Measurements from ENCODE around the gene DLEU7.

The DLEU7 gene

GRCh38 chr13:50829226-50829625 is 14.3 kb downstream of the DLEU7 start:
- WGBS, 2 experiments = 84 to 96% methylated on average over 3 of the region's 3 CpGs
- Histone ChIP-seq H3K4me3 (ENCODE audit: insufficient read depth, low read depth, low read length) (no peak overlapping the region), H3K36me3 (ENCODE audit: control insufficient read depth, insufficient read depth, low read length) (no peaks in the 10 kb centered on the region), H3K9me3 (ENCODE audit: control insufficient read depth, low read length) (no peaks in the 10 kb centered on the region), H3K4me1 (ENCODE audit: control insufficient read depth, insufficient read depth, low read length) (no peaks in the 10 kb centered on the region), H3K27me3 (ENCODE audit: control insufficient read depth, insufficient read depth, low read length, poor library complexity, severe bottlenecking) (no peaks in the 10 kb centered on the region), H3K27ac (ENCODE audit: insufficient read depth, low read depth, low read length, poor library complexity, severe bottlenecking) (no peak overlapping the region)

DNA sequence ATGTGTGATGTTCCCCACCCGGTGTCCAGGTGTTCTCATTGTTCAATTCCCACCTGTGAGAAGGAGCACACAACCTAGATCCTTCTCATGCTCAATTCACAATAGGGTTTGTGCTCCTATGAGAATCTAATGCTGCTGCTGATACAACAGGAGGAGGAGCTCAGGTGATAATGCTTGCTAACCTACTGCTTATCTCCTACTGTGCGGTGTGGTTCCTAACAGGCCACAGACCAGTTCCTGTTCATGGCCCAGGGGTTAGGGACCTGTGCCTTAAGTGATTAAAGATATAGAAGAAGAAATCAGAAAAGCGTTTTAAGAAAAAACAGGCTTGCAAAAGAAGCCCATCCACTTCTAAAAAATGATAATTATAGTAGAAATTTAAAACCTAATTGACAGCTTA is 17.5 kb downstream of the DLEU7 start:
- 80 to 86% methylated on average over 2 of the region's 3 CpGs for WGBS, 2 experiments
- H3K27me3 ChIP-seq (ENCODE audit: control insufficient read depth, insufficient read depth, low read length, poor library complexity, severe bottlenecking) = no peaks in the 10 kb centered on the region

GRCh38 chr13:50812242-50812641 is 31.2 kb downstream of the DLEU7 start:
- no peaks in the 10 kb centered on the region for H3K4me1 ChIP-seq (ENCODE audit: control insufficient read depth, insufficient read depth, low read length)
- no peaks in the 10 kb centered on the region for H3K36me3 ChIP-seq (ENCODE audit: control insufficient read depth, insufficient read depth, low read length)
- no peaks in the 10 kb centered on the region for H3K27me3 ChIP-seq (ENCODE audit: control insufficient read depth, insufficient read depth, low read length, poor library complexity, severe bottlenecking)
- no peak overlapping the region for H3K4me3 ChIP-seq (ENCODE audit: insufficient read depth, low read depth, low read length)
- no peak overlapping the region for H3K27ac ChIP-seq (ENCODE audit: insufficient read depth, low read depth, low read length, poor library complexity, severe bottlenecking)
- H3K9me3 ChIP-seq (ENCODE audit: control insufficient read depth, low read length) = no peaks in the 10 kb centered on the region
- WGBS, 2 experiments = 94% methylated on average over 4 of the region's 4 CpGs

More for the DNA sequence above, 17.5 kb downstream of the DLEU7 start:
- no peaks in the 10 kb centered on the region for H3K36me3 ChIP-seq (ENCODE audit: control insufficient read depth, insufficient read depth, low read length)
- H3K9me3 ChIP-seq (ENCODE audit: control insufficient read depth, low read length) = no peaks in the 10 kb centered on the region
- H3K27ac ChIP-seq (ENCODE audit: insufficient read depth, low read depth, low read length, poor library complexity, severe bottlenecking) = no peak overlapping the region
- no peaks in the 10 kb centered on the region for H3K4me1 ChIP-seq (ENCODE audit: control insufficient read depth, insufficient read depth, low read length)
- no peak overlapping the region for H3K4me3 ChIP-seq (ENCODE audit: insufficient read depth, low read depth, low read length)

DNA sequence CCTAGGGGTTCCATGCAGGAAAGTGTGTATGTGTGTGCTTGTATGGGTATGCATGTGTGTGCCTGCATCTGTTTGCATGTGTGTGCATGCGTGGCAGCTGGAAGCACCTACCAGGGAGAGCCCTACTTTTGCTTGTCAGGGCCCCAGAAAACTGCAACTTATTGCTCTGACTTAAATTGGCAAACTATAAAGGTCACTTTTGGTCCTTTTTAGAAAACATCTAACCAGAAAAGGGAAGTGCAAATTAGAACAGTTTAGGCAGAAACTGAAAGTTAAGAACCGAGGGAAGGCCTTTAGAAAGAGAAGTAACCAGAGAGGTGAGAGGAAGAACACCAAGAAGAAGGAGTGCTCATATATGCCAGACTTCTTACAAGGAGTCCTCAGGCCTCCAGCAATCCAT is 32.5 kb downstream of the DLEU7 start:
- Histone ChIP-seq H3K4me1 (ENCODE audit: control insufficient read depth, insufficient read depth, low read length) (no peaks in the 10 kb centered on the region), H3K36me3 (ENCODE audit: control insufficient read depth, insufficient read depth, low read length) (no peaks in the 10 kb centered on the region), H3K9me3 (ENCODE audit: control insufficient read depth, low read length) (no peaks in the 10 kb centered on the region), H3K27ac (ENCODE audit: insufficient read depth, low read depth, low read length, poor library complexity, severe bottlenecking) (no peak overlapping the region), H3K27me3 (ENCODE audit: control insufficient read depth, insufficient read depth, low read length, poor library complexity, severe bottlenecking) (no peaks in the 10 kb centered on the region), H3K4me3 (ENCODE audit: insufficient read depth, low read depth, low read length) (no peak overlapping the region)
- WGBS, 2 experiments = 96% methylated on average over 2 of the region's 2 CpGs

- H3K4me1 ChIP-seq (ENCODE audit: control insufficient read depth, insufficient read depth, low read length) = no peaks in the 10 kb centered on the region
- H3K27me3 ChIP-seq (ENCODE audit: control insufficient read depth, insufficient read depth, low read length, poor library complexity, severe bottlenecking) = no peaks in the 10 kb centered on the region
- no peak overlapping the region for H3K27ac ChIP-seq (ENCODE audit: insufficient read depth, low read depth, low read length, poor library complexity, severe bottlenecking)
- 97 to 98% methylated on average over 3 to 4 of the region's 4 CpGs for WGBS, 2 experiments
- no peaks in the 10 kb centered on the region for H3K36me3 ChIP-seq (ENCODE audit: control insufficient read depth, insufficient read depth, low read length)
- no peaks in the 10 kb centered on the region for H3K9me3 ChIP-seq (ENCODE audit: control insufficient read depth, low read length)
- H3K4me3 ChIP-seq (ENCODE audit: insufficient read depth, low read depth, low read length) = no peak overlapping the region
Observed at GRCh38 chr13:50810468-50810867, 33.0 kb downstream of the DLEU7 start.

DNA sequence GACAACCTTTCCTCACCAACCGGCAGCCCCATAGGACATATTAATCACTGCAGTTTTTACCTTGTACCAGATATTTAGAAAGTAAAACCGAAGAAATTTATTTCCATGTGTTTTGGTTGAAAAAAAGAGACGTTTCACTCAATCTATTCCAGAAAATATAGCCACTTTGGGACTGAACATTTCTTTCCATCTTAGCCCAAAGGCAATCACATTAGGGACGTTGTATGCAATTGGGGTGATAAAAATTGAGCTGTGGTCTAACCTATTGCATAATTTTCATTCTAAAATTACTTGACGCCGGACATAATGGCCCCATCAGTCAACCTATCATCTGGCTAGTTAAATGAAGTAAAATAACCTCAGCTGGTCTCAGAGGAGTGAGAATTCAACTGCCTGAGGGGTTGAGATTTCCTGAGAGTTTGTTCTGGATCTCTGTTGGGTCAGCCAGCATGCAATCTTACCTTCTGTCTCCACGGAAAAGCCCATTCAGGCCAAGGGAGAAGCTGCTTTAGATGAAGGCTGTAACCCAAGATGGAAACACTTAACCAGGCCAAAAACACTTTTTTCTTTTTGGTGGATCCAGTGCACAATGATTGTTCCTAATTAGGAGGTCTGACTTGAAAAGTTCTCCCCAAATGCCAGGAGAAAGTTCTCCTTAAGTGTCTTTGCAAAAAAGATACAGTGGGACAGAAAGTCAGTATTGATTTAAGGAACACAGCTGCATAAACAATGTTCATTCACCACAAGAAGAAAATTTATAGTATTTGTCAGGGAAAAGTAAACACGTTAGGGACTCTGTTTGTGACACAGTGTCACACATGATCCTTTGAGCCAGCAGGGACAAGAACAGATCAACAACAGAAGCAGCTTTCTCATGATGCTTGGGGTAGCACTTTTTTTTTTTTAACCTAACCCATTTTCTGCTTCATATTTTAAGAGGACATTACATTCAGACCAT is 34.1 kb downstream of the DLEU7 start:
- no peak overlapping the region for H3K27ac ChIP-seq (ENCODE audit: insufficient read depth, low read depth, low read length, poor library complexity, severe bottlenecking)
- no peaks in the 10 kb centered on the region for H3K9me3 ChIP-seq (ENCODE audit: control insufficient read depth, low read length)
- no peaks in the 10 kb centered on the region for H3K4me1 ChIP-seq (ENCODE audit: control insufficient read depth, insufficient read depth, low read length)
- WGBS, 2 experiments = 88 to 90% methylated on average over 5 to 8 of the region's 8 CpGs
- no peak overlapping the region for H3K4me3 ChIP-seq (ENCODE audit: insufficient read depth, low read depth, low read length)
- no peaks in the 10 kb centered on the region for H3K36me3 ChIP-seq (ENCODE audit: control insufficient read depth, insufficient read depth, low read length)
- no peaks in the 10 kb centered on the region for H3K27me3 ChIP-seq (ENCODE audit: control insufficient read depth, insufficient read depth, low read length, poor library complexity, severe bottlenecking)

GRCh38 chr13:50805805-50806204 is 37.7 kb downstream of the DLEU7 start:
- H3K36me3 ChIP-seq (ENCODE audit: control insufficient read depth, insufficient read depth, low read length) = no peaks in the 10 kb centered on the region
- no peaks in the 10 kb centered on the region for H3K27me3 ChIP-seq (ENCODE audit: control insufficient read depth, insufficient read depth, low read length, poor library complexity, severe bottlenecking)
- H3K27ac ChIP-seq (ENCODE audit: insufficient read depth, low read depth, low read length, poor library complexity, severe bottlenecking) = no peak overlapping the region
- no peak overlapping the region for H3K4me3 ChIP-seq (ENCODE audit: insufficient read depth, low read depth, low read length)
- no peaks in the 10 kb centered on the region for H3K9me3 ChIP-seq (ENCODE audit: control insufficient read depth, low read length)
- H3K4me1 ChIP-seq (ENCODE audit: control insufficient read depth, insufficient read depth, low read length) = peaks cover 1% of the 10 kb centered on the region

- Histone ChIP-seq H3K4me3 (ENCODE audit: insufficient read depth, low read depth, low read length) (no peak overlapping the region), H3K4me1 (ENCODE audit: control insufficient read depth, insufficient read depth, low read length) (peaks cover 4% of the 10 kb centered on the region), H3K36me3 (ENCODE audit: control insufficient read depth, insufficient read depth, low read length) (no peaks in the 10 kb centered on the region), H3K27me3 (ENCODE audit: control insufficient read depth, insufficient read depth, low read length, poor library complexity, severe bottlenecking) (no peaks in the 10 kb centered on the region), H3K27ac (ENCODE audit: insufficient read depth, low read depth, low read length, poor library complexity, severe bottlenecking) (no peak overlapping the region), H3K9me3 (ENCODE audit: control insufficient read depth, low read length) (no peaks in the 10 kb centered on the region)
- WGBS, 2 experiments = 19 to 29% methylated on average over 11 to 13 of the region's 13 CpGs
Observed at GRCh38 chr13:50801087-50801931, 42.2 kb downstream of the DLEU7 start.

GRCh38 chr13:50800091-50800739 is 43.3 kb downstream of the DLEU7 start:
- no peak overlapping the region for H3K4me3 ChIP-seq (ENCODE audit: insufficient read depth, low read depth, low read length)
- no peaks in the 10 kb centered on the region for H3K9me3 ChIP-seq (ENCODE audit: control insufficient read depth, low read length)
- H3K27me3 ChIP-seq (ENCODE audit: control insufficient read depth, insufficient read depth, low read length, poor library complexity, severe bottlenecking) = no peaks in the 10 kb centered on the region
- peaks cover 4% of the 10 kb centered on the region for H3K4me1 ChIP-seq (ENCODE audit: control insufficient read depth, insufficient read depth, low read length)
- WGBS, 2 experiments = 87% methylated on average over 6 of the region's 6 CpGs
- no peaks in the 10 kb centered on the region for H3K36me3 ChIP-seq (ENCODE audit: control insufficient read depth, insufficient read depth, low read length)
- no peak overlapping the region for H3K27ac ChIP-seq (ENCODE audit: insufficient read depth, low read depth, low read length, poor library complexity, severe bottlenecking)

GRCh38 chr13:50798923-50799322 is 44.6 kb downstream of the DLEU7 start:
- WGBS, 2 experiments = 94 to 97% methylated on average over 2 of the region's 2 CpGs
- Histone ChIP-seq H3K9me3 (ENCODE audit: control insufficient read depth, low read length) (no peaks in the 10 kb centered on the region), H3K27ac (ENCODE audit: insufficient read depth, low read depth, low read length, poor library complexity, severe bottlenecking) (no peak overlapping the region), H3K27me3 (ENCODE audit: control insufficient read depth, insufficient read depth, low read length, poor library complexity, severe bottlenecking) (no peaks in the 10 kb centered on the region), H3K4me3 (ENCODE audit: insufficient read depth, low read depth, low read length) (no peak overlapping the region), H3K36me3 (ENCODE audit: control insufficient read depth, insufficient read depth, low read length) (no peaks in the 10 kb centered on the region), H3K4me1 (ENCODE audit: control insufficient read depth, insufficient read depth, low read length) (peaks cover 4% of the 10 kb centered on the region)

Data from ectodermal cell (in vitro differentiated cells).